GM12865 (cell line): Measurements from ENCODE around the gene ST7.

Experiments used
- DNase-seq: peaks from one replicate; pipeline ENCODE4 v3.0.0; 2010; ENCODE audit warnings: low read depth
- H3K4me3 ChIP-seq: 2 replicates; pipeline ENCODE4 v1.5.1; 2011; ENCODE audit warnings: mild to moderate bottlenecking, low read depth, low read length, control low read depth
- TF ChIP-seq, protein P1 (sequence below): IDR thresholded peaks from 2 replicates; pipeline ENCODE4 v1.5.1; 2011; ENCODE audit warnings: low read length, control low read depth, low read depth, inconsistent platforms; ENCODE audit not compliant: insufficient read depth; ENCODE audit errors: missing control alignments

ST7 gene

DNA sequence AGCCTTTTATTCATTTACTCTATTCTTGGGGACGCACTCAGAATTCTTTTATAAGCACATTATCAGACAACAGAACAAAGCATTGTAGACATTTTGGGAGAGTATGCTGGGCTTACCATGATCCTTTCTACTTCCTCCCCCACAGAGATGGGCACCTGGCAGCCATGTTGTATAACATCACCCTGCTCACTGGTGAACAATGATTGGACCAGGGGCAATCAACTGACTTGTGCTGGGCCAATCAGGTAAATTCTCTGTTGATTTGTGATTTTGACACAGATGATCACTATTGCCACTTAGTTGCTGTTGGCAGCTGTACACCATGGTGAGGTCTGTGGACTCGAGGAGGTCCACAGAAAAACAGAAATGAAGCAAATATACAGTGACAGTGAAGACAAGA is 325.9 kb downstream of the ST7 start:
- TF ChIP-seq, protein P1, sequence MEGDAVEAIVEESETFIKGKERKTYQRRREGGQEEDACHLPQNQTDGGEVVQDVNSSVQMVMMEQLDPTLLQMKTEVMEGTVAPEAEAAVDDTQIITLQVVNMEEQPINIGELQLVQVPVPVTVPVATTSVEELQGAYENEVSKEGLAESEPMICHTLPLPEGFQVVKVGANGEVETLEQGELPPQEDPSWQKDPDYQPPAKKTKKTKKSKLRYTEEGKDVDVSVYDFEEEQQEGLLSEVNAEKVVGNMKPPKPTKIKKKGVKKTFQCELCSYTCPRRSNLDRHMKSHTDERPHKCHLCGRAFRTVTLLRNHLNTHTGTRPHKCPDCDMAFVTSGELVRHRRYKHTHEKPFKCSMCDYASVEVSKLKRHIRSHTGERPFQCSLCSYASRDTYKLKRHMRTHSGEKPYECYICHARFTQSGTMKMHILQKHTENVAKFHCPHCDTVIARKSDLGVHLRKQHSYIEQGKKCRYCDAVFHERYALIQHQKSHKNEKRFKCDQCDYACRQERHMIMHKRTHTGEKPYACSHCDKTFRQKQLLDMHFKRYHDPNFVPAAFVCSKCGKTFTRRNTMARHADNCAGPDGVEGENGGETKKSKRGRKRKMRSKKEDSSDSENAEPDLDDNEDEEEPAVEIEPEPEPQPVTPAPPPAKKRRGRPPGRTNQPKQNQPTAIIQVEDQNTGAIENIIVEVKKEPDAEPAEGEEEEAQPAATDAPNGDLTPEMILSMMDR, result no peak
- H3K4me3 ChIP-seq, result no peak overlapping the region
- DNase-seq, result no peak
